K562 (cell line): Measurements from ENCODE around the gene HOXB6.

Experiments used
- EZH2 ChIP-seq: IDR thresholded peaks from 2 replicates; pipeline ENCODE4 v1.6.1; 2012; ENCODE audit warnings: low read depth, mild to moderate bottlenecking, inconsistent platforms, low read length, borderline replicate concordance
- RAD51 ChIP-seq: fragments of 450-650 bp; IDR thresholded peaks from 2 replicates; pipeline ENCODE4 v1.7.1; 2016; ENCODE audit warnings: low read depth, mild to moderate bottlenecking, borderline replicate concordance
- ZNF76 ChIP-seq: fragments of 250-450 bp; sonication (Bioruptor Pico); IDR thresholded peaks from 2 replicates; pipeline ENCODE4 v1.4.0; 2020; ENCODE audit warnings: mild to moderate bottlenecking, moderate library complexity, borderline replicate concordance

GRCh38 chr17:48601539-48602425, 3.0 kb downstream of the HOXB6 start:
- no peak for TF ChIP-seq ZNF76 (CRISPR knock-in tag)
- no peak for TF ChIP-seq EZH2
- TF ChIP-seq RAD51: no peak
